Measurements from ENCODE around the gene SCYL2. TPM values are rescaled to one million over a fixed set of nuclear protein-coding genes. Genes with fewer than 3 reads are reported as not detected.

The SCYL2 gene
- total RNA-seq, 1 experiment from 2014 or later = 37.1 TPM

DNA sequence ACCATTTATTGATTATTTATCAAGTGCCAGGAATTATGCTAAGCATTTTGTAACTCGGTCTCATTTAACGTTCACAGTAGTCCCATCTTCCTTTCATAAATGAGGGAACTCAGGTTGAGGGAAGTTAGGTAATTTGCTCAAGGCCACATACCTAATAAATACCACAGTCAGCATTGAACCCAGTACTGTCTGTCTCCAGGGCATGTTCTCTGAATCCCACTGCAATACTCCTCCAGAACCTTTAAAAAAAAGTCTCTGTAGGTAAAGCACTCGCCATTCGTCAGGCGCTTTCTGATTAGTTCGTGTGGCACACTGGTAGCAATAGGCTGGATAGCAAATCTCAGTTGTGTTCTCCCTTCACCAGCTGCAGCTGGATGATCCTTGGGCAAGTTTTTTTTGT, 104.2 kb downstream of the SCYL2 start (continued):
- TF ChIP-seq TP53 (CRISPR knock-in tag; IDR thresholded peaks at IDR 0.05) (no peak), GABPB1 (CRISPR knock-in tag; IDR thresholded peaks at IDR 0.05) (no peak), CREM (CRISPR knock-in tag; IDR thresholded peaks at IDR 0.05) (no peak)

DNA sequence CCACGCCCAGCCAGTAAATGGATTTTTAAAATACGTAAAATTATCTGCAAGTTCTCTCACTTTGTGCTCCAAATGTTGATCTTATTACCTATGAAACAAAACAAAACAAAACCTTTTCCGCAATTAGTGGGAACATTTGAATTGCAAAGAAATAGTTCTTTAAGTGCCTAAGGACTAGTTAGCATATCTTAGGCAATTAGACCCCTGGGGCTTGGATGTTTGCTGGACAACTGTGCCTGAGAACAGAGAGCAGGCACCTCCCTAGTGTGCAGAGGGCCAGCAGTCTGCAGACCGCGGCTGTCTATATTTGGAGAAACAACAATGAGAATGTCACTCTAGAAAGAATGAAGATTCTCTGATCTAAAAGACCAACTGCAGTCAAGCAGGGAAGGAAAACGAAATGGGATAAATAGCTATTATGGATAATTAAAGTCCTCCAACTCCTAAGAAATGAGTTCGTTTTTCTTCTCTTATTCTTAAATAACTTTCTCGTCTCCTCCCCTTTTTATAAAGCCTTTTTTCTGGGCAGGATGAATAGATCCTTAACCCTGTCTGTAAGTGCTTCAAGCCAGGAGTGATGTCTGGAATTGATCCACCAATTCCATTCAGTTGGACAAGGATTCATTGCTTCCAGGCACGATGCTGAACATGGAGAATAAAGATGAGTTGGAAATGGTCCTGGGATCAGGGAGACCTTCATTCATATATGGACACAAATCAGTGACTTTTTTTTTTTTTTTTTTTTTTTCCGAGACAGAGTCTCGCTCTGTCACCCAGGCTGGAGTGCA, 106.1 kb downstream of the SCYL2 start:
- Mint-ChIP-seq H3K4me3 (peak overlapping the region; percentile 12), H3K27me3 (ENCODE audit: low read depth) (peaks cover 58% of the 10 kb centered on the region), H3K9me3 (peaks cover 5% of the 10 kb centered on the region), H3K36me3 (peaks cover 5% of the 10 kb centered on the region), H3K27ac (no peak overlapping the region), H3K4me1 (peaks cover 49% of the 10 kb centered on the region)
- TF ChIP-seq, protein P1, sequence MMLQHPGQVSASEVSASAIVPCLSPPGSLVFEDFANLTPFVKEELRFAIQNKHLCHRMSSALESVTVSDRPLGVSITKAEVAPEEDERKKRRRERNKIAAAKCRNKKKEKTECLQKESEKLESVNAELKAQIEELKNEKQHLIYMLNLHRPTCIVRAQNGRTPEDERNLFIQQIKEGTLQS (CRISPR knock-in tag; conservative IDR thresholded peaks at IDR 0.05) = no peak
- TF ChIP-seq ZNF121 (CRISPR knock-in tag; IDR thresholded peaks at IDR 0.05) (no peak), ZNF138 (CRISPR knock-in tag; conservative IDR thresholded peaks at IDR 0.05) (no peak), ATF1 (CRISPR knock-in tag; IDR thresholded peaks at IDR 0.05) (no peak), NFYB (CRISPR knock-in tag; conservative IDR thresholded peaks at IDR 0.05; ENCODE audit: low read depth) (no peak), NR3C1 (CRISPR knock-in tag; conservative IDR thresholded peaks at IDR 0.05; ENCODE audit: low read depth) (no peak), NFATC4 (CRISPR knock-in tag; IDR thresholded peaks at IDR 0.05) (no peak), IRF2 (CRISPR knock-in tag; IDR thresholded peaks at IDR 0.05; ENCODE audit: borderline replicate concordance, low read depth) (no peak), ETV6 (CRISPR knock-in tag; IDR thresholded peaks at IDR 0.05) (no peak)
- ATAC-seq (peak; percentile 72), DNase-seq (ENCODE audit: low spot score) (peak; percentile 38)
- CTCF ChIA-PET = interaction anchor here (0.7 to 3.0 kb wide), 2 partner anchors 32 to 279 kb away, joined by 3 to 28 read pairs; no protein-coding TSS in a partner anchor
- POLR2A ChIA-PET = no interaction called here

DNA sequence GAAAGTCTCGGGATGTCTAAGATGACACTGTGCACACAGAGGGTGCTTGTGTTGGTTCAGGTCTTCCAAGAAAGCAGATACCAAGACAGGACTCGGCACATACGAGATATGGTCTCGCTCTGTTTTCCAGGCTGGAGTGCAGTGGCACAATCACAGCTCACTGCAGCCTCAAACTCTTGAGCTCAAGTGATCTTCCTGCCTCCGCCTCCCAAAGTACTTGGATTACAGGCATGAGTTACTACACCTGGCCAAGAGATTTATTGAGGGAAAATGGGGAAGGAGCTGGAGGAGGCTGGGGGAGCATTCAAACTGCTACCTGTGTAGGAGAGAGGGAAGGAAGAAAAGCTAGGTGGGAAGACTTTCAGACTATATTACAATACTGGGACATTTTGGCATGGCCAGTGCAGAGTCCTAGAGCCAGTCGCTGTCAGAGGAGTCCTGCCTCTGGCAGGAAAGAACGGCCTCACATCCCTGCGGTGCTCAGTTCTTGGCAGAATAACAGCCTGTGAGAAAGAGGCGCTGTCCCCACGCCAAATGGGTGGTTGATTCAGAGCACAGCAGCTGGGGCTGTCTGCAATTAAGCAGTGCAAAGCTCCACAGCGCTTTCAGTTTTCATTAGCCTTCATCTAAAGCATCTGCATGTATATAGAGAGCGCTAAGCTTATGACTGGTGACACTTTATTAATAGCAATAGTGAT, 108.2 kb downstream of the SCYL2 start:
- peaks cover 58% of the 10 kb centered on the region for H3K27me3 Mint-ChIP-seq (ENCODE audit: low read depth)
- ChIA-PET CTCF (interaction anchor here (1.4 to 3.0 kb wide), 2 partner anchors 30 to 39 kb away, joined by 4 to 28 read pairs; no protein-coding TSS in a partner anchor), POLR2A (interaction anchor here (0.8 kb wide), 1 partner anchor 12 kb away, joined by 3 read pairs; no protein-coding TSS in a partner anchor)

More for the DNA sequence above, 108.2 kb downstream of the SCYL2 start:
- H3K36me3 Mint-ChIP-seq = no peaks in the 10 kb centered on the region
- peaks cover 47% of the 10 kb centered on the region for H3K4me1 Mint-ChIP-seq
- H3K4me3 Mint-ChIP-seq = no peak overlapping the region
- H3K27ac Mint-ChIP-seq = no peak overlapping the region
- ATAC-seq = peak; percentile 52
- TF ChIP-seq, protein P2, sequence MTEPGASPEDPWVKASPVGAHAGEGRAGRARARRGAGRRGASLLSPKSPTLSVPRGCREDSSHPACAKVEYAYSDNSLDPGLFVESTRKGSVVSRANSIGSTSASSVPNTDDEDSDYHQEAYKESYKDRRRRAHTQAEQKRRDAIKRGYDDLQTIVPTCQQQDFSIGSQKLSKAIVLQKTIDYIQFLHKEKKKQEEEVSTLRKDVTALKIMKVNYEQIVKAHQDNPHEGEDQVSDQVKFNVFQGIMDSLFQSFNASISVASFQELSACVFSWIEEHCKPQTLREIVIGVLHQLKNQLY (CRISPR knock-in tag; IDR thresholded peaks at IDR 0.05) = no peak
- no peak for TF ChIP-seq TP53 (CRISPR knock-in tag; IDR thresholded peaks at IDR 0.05)
- TF ChIP-seq, protein P3, sequence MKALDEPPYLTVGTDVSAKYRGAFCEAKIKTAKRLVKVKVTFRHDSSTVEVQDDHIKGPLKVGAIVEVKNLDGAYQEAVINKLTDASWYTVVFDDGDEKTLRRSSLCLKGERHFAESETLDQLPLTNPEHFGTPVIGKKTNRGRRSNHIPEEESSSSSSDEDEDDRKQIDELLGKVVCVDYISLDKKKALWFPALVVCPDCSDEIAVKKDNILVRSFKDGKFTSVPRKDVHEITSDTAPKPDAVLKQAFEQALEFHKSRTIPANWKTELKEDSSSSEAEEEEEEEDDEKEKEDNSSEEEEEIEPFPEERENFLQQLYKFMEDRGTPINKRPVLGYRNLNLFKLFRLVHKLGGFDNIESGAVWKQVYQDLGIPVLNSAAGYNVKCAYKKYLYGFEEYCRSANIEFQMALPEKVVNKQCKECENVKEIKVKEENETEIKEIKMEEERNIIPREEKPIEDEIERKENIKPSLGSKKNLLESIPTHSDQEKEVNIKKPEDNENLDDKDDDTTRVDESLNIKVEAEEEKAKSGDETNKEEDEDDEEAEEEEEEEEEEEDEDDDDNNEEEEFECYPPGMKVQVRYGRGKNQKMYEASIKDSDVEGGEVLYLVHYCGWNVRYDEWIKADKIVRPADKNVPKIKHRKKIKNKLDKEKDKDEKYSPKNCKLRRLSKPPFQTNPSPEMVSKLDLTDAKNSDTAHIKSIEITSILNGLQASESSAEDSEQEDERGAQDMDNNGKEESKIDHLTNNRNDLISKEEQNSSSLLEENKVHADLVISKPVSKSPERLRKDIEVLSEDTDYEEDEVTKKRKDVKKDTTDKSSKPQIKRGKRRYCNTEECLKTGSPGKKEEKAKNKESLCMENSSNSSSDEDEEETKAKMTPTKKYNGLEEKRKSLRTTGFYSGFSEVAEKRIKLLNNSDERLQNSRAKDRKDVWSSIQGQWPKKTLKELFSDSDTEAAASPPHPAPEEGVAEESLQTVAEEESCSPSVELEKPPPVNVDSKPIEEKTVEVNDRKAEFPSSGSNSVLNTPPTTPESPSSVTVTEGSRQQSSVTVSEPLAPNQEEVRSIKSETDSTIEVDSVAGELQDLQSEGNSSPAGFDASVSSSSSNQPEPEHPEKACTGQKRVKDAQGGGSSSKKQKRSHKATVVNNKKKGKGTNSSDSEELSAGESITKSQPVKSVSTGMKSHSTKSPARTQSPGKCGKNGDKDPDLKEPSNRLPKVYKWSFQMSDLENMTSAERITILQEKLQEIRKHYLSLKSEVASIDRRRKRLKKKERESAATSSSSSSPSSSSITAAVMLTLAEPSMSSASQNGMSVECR (CRISPR knock-in tag; IDR thresholded peaks at IDR 0.05; ENCODE audit: borderline replicate concordance) = no peak
- TF ChIP-seq, protein P4, sequence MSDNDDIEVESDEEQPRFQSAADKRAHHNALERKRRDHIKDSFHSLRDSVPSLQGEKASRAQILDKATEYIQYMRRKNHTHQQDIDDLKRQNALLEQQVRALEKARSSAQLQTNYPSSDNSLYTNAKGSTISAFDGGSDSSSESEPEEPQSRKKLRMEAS (CRISPR knock-in tag; IDR thresholded peaks at IDR 0.05) = no peak
- TF ChIP-seq, protein P5, sequence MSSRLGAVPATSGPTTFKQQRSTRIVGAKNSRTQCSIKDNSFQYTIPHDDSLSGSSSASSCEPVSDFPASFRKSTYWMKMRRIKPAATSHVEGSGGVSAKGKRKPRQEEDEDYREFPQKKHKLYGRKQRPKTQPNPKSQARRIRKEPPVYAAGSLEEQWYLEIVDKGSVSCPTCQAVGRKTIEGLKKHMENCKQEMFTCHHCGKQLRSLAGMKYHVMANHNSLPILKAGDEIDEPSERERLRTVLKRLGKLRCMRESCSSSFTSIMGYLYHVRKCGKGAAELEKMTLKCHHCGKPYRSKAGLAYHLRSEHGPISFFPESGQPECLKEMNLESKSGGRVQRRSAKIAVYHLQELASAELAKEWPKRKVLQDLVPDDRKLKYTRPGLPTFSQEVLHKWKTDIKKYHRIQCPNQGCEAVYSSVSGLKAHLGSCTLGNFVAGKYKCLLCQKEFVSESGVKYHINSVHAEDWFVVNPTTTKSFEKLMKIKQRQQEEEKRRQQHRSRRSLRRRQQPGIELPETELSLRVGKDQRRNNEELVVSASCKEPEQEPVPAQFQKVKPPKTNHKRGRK (CRISPR knock-in tag; IDR thresholded peaks at IDR 0.05; ENCODE audit: borderline replicate concordance) = no peak
- TF ChIP-seq, protein P6, sequence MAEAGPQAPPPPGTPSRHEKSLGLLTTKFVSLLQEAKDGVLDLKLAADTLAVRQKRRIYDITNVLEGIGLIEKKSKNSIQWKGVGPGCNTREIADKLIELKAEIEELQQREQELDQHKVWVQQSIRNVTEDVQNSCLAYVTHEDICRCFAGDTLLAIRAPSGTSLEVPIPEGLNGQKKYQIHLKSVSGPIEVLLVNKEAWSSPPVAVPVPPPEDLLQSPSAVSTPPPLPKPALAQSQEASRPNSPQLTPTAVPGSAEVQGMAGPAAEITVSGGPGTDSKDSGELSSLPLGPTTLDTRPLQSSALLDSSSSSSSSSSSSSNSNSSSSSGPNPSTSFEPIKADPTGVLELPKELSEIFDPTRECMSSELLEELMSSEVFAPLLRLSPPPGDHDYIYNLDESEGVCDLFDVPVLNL (CRISPR knock-in tag; IDR thresholded peaks at IDR 0.05; ENCODE audit: borderline replicate concordance, low read depth) = no peak
- TF ChIP-seq, protein P7, sequence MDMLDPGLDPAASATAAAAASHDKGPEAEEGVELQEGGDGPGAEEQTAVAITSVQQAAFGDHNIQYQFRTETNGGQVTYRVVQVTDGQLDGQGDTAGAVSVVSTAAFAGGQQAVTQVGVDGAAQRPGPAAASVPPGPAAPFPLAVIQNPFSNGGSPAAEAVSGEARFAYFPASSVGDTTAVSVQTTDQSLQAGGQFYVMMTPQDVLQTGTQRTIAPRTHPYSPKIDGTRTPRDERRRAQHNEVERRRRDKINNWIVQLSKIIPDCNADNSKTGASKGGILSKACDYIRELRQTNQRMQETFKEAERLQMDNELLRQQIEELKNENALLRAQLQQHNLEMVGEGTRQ (CRISPR knock-in tag; IDR thresholded peaks at IDR 0.05) = no peak
- TF ChIP-seq JUN (CRISPR knock-in tag; IDR thresholded peaks at IDR 0.05) = no peak
- H3K9me3 Mint-ChIP-seq = no peaks in the 10 kb centered on the region
- DNase-seq (ENCODE audit: low spot score) = no peak

All from WTC11 (cell line).